ENCODE data around the gene NUP160. TPM values are rescaled to one million over a fixed set of nuclear protein-coding genes. Genes with fewer than 3 reads are reported as not detected.
"Not testable (repeated sequence)": the region's sequence is repeated elsewhere in the genome, so short reads cannot be mapped to it uniquely, and the experiment has no call there.

The NUP160 gene
- polyA plus RNA-seq, 3 donors, result 63.4 to 68.9 (median 68.5) TPM

GRCh38 chr11:47791774-47792430, 56.2 kb downstream of the NUP160 start:
- DNase-seq (ENCODE audit: low read depth in 3 of 3, low spot score in 2 of 3), result no peak

GRCh38 chr11:47790017-47790416, 58.1 kb downstream of the NUP160 start:
- DNase-seq (ENCODE audit: low read depth in 3 of 3, low spot score in 2 of 3), result not testable (repeated sequence)

GRCh38 chr11:47788181-47788580, 60.0 kb downstream of the NUP160 start:
- no peak for DNase-seq (ENCODE audit: low read depth in 3 of 3, low spot score in 2 of 3)

- DNase-seq (ENCODE audit: low read depth in 3 of 3, low spot score in 2 of 3), result no peak
Observed at GRCh38 chr11:47786373-47786772, 61.8 kb downstream of the NUP160 start.

GRCh38 chr11:47784785-47785381, 63.3 kb downstream of the NUP160 start:
- no peak for DNase-seq (ENCODE audit: low read depth in 3 of 3, low spot score in 2 of 3)

GRCh38 chr11:47783087-47783610, 65.0 kb downstream of the NUP160 start:
- no peak for DNase-seq (ENCODE audit: low read depth in 3 of 3, low spot score in 2 of 3)

- DNase-seq (ENCODE audit: low read depth in 3 of 3, low spot score in 2 of 3), result no peak
Observed at GRCh38 chr11:47778878-47779483, 69.2 kb downstream of the NUP160 start.

GRCh38 chr11:47775240-47775869, 72.8 kb downstream of the NUP160 start:
- DNase-seq (ENCODE audit: low read depth in 3 of 3, low spot score in 2 of 3), result no peak

- no peak for DNase-seq (ENCODE audit: low read depth in 3 of 3, low spot score in 2 of 3)
Observed at GRCh38 chr11:47773882-47774281, 74.3 kb downstream of the NUP160 start.

- not testable (repeated sequence) for DNase-seq (ENCODE audit: low read depth in 3 of 3, low spot score in 2 of 3)
Observed at GRCh38 chr11:47769556-47769955, 78.6 kb downstream of the NUP160 start.

- peak; percentile 49 to 65 (median 55) for DNase-seq (ENCODE audit: low read depth in 3 of 3, low spot score in 2 of 3)
Observed at GRCh38 chr11:47768101-47768612, 80.0 kb downstream of the NUP160 start.

GRCh38 chr11:47766509-47767227, 81.5 kb downstream of the NUP160 start:
- peak; percentile 53 to 64 (median 63) for DNase-seq (ENCODE audit: low read depth in 3 of 3, low spot score in 2 of 3)

GRCh38 chr11:47765086-47765485, 83.1 kb downstream of the NUP160 start:
- no peak for DNase-seq (ENCODE audit: low read depth in 3 of 3, low spot score in 2 of 3)

- DNase-seq (ENCODE audit: low read depth in 3 of 3, low spot score in 2 of 3), result not testable (repeated sequence)
Observed at GRCh38 chr11:47759291-47759690, 88.9 kb downstream of the NUP160 start.

- DNase-seq (ENCODE audit: low read depth in 3 of 3, low spot score in 2 of 3), result no peak
Observed at GRCh38 chr11:47756208-47756607, 91.9 kb downstream of the NUP160 start.

- DNase-seq (ENCODE audit: low read depth in 3 of 3, low spot score in 2 of 3), result no peak
Observed at GRCh38 chr11:47750725-47751124, 97.4 kb downstream of the NUP160 start.

- DNase-seq (ENCODE audit: low read depth in 3 of 3, low spot score in 2 of 3), result not testable (repeated sequence)
Observed at GRCh38 chr11:47742494-47742893, 105.7 kb downstream of the NUP160 start.

GRCh38 chr11:47737817-47738216, 110.3 kb downstream of the NUP160 start:
- not testable (repeated sequence) for DNase-seq (ENCODE audit: low read depth in 3 of 3, low spot score in 2 of 3)

- no peak for DNase-seq (ENCODE audit: low read depth in 3 of 3, low spot score in 2 of 3)
Observed at GRCh38 chr11:47732271-47732670, 115.9 kb downstream of the NUP160 start.

GRCh38 chr11:47731475-47731874, 116.7 kb downstream of the NUP160 start:
- no peak for DNase-seq (ENCODE audit: low read depth in 3 of 3, low spot score in 2 of 3)

Data from right renal cortex interstitium (tissue), 3 donors.